GM12875 (cell line): ENCODE measurements around the gene FAAP100.

Experiments used
- H3K4me3 ChIP-seq: one replicate; pipeline ENCODE4 v1.5.1; 2011; ENCODE audit warnings: low read depth, low read length, control low read depth
- CTCF ChIP-seq: IDR thresholded peaks from 2 replicates; pipeline ENCODE4 v1.5.1; 2011; ENCODE audit warnings: low read depth, mild to moderate bottlenecking, control low read depth, inconsistent platforms, low read length, moderate library complexity, borderline replicate concordance; ENCODE audit not compliant: insufficient read depth

The FAAP100 gene

GRCh38 chr17:81515530-81516041, 36.6 kb downstream of the FAAP100 start:
- peak overlapping the region; percentile 71 for H3K4me3 ChIP-seq
- TF ChIP-seq CTCF: no peak

GRCh38 chr17:81514739-81515529, 37.2 kb downstream of the FAAP100 start:
- H3K4me3 ChIP-seq: peak overlapping the region; percentile 71
- no peak for TF ChIP-seq CTCF

- no peak for TF ChIP-seq CTCF
Observed at GRCh38 chr17:81514489-81514738, 37.7 kb downstream of the FAAP100 start.

GRCh38 chr17:81513753-81514488, 38.2 kb downstream of the FAAP100 start:
- no peak for TF ChIP-seq CTCF
- H3K4me3 ChIP-seq: peak overlapping the region; percentile 71

More at GRCh38 chr17:81514489-81514738, 37.7 kb downstream of the FAAP100 start:
- peak overlapping the region; percentile 71 for H3K4me3 ChIP-seq

- no peak for TF ChIP-seq CTCF
- H3K4me3 ChIP-seq: peak overlapping the region; percentile 71
Observed at GRCh38 chr17:81513372-81513752, 38.8 kb downstream of the FAAP100 start.

GRCh38 chr17:81512562-81513371, 39.4 kb downstream of the FAAP100 start, which contains the start of gene ACTG1:
Gene ACTG1, minus strand, starts transcription at chr17:81512799. Its CDS starts 445 bp downstream, at chr17:81512354.
- H3K4me3 ChIP-seq: peak within 1 kb of the TSS; percentile 71
- TF ChIP-seq CTCF: no peak
